K562 (cell line): ENCODE measurements around the gene DUSP16. TPM values are rescaled to one million over a fixed set of nuclear protein-coding genes. Genes with fewer than 3 reads are reported as not detected.

Source experiments
- CEBPB ChIP-seq: fragments of 450-650 bp; IDR thresholded peaks from 2 replicates; pipeline ENCODE4 v1.6.1; 2016; ENCODE audit warnings: missing genetic modification characterization, missing compliant biosample characterization
- CEBPG ChIP-seq, 3 experiments: fragments of 200-800 bp in 1 of 3; sonication (Bioruptor generic) in 1 of 3; sonication (generic) in 1 of 3; formaldehyde crosslinking in 1 of 3; IDR thresholded peaks in 2 of 3; conservative IDR thresholded peaks in 1 of 3; 2 replicates each; pipeline versions ENCODE4 v1.6.1 to v1.8.0; 2016 to 2022; ENCODE audit warnings: missing compliant biosample characterization in 2 of 3, missing genetic modification characterization in 2 of 3, mild to moderate bottlenecking in 1 of 3, missing genetic modification reagents in 1 of 3
- FOXA3 ChIP-seq, 2 experiments: fragments of 450-650 bp in 1 of 2; sonication (generic) in 1 of 2; formaldehyde crosslinking; IDR thresholded peaks in 1 of 2; conservative IDR thresholded peaks in 1 of 2; 2 replicates each; pipeline versions ENCODE4 v1.4.0 to v1.8.0; 2020 to 2022; ENCODE audit warnings: mild to moderate bottlenecking in 2 of 2, missing genetic modification reagents in 1 of 2
- NFRKB ChIP-seq: fragments of 450-650 bp; IDR thresholded peaks from 2 replicates; pipeline ENCODE4 v1.6.1; 2016; ENCODE audit warnings: low read depth
- POLR2A ChIP-seq: fragments of 450-650 bp; conservative IDR thresholded peaks from 2 replicates; pipeline ENCODE4 v1.6.1; 2016
- PPARD ChIP-seq: fragments of 250-450 bp; sonication (Bioruptor Pico); IDR thresholded peaks from 2 replicates; pipeline ENCODE4 v1.8.0; 2022; ENCODE audit warnings: inconsistent platforms, mild to moderate bottlenecking, moderate library complexity
- RFX5 ChIP-seq: IDR thresholded peaks from 2 replicates; pipeline ENCODE4 v1.6.1; 2011; ENCODE audit warnings: low read depth, mild to moderate bottlenecking, improper control_type of control experiment, low read length
- SMARCC2 ChIP-seq: fragments of 450-650 bp; IDR thresholded peaks from 2 replicates; pipeline ENCODE4 v1.6.1; 2017; ENCODE audit warnings: antibody characterized with exemption, moderate library complexity, mild to moderate bottlenecking, low read depth
- ZNF384 ChIP-seq: IDR thresholded peaks from 2 replicates; pipeline ENCODE4 v1.6.1; 2012; ENCODE audit warnings: low read depth, low read length, improper control_type of control experiment
- polyA plus RNA-seq, 8 experiments: library from polyadenylated mRNA; depleted of rRNA in 4 of 8; stranded (reverse) in 5 of 8; unstranded in 3 of 8; fragments of >200 nt; fragmentation: Nextera tagmentation in 2 of 8; fragmentation: Illumina TruSeq in 1 of 8; extraction: Ambion mirVana in 2 of 8; extraction: Trizol in 1 of 8; gene quantifications; 2 replicates each; pipeline versions ENCODE4 v1.2.1 to v1.2.3, GENCODE V29; 2011 to 2014; ENCODE audit warnings: inconsistent platforms in 1 of 8, missing spikeins in 1 of 8
- total RNA-seq, 7 experiments: library from RNA; depleted of rRNA in 6 of 7; stranded (reverse); fragments of >200 nt in 6 of 7; fragmentation: Illumina TruSeq in 2 of 7; extraction: Trizol in 2 of 7; gene quantifications; 2 replicates each; pipeline versions ENCODE4 v1.2.1 to v1.2.3, GENCODE V29; 2011 to 2021; ENCODE audit warnings: low replicate concordance in 1 of 7
- TF ChIP-seq, protein P1 (sequence below): sonication (generic); formaldehyde crosslinking; IDR thresholded peaks from 2 replicates; pipeline ENCODE4 v1.8.1; 2023; ENCODE audit warnings: mild to moderate bottlenecking, missing genetic modification reagents
- TF ChIP-seq, protein P2 (sequence below): fragments of 250-450 bp; sonication (Bioruptor Pico); IDR thresholded peaks from 2 replicates; pipeline ENCODE4 v1.5.0; 2021; ENCODE audit warnings: mild to moderate bottlenecking, borderline replicate concordance
- TF ChIP-seq, protein P3 (sequence below): fragments of 450-650 bp; IDR thresholded peaks from 2 replicates; pipeline ENCODE4 v1.7.0; 2016; ENCODE audit warnings: borderline replicate concordance

DUSP16 gene
- total and polyA plus RNA-seq, 9 of the 15 experiments (the other 6 are each of a cell fraction or from before 2014, with no cell fraction given): 0.70 to 12.3 (median 5.7) TPM

DNA sequence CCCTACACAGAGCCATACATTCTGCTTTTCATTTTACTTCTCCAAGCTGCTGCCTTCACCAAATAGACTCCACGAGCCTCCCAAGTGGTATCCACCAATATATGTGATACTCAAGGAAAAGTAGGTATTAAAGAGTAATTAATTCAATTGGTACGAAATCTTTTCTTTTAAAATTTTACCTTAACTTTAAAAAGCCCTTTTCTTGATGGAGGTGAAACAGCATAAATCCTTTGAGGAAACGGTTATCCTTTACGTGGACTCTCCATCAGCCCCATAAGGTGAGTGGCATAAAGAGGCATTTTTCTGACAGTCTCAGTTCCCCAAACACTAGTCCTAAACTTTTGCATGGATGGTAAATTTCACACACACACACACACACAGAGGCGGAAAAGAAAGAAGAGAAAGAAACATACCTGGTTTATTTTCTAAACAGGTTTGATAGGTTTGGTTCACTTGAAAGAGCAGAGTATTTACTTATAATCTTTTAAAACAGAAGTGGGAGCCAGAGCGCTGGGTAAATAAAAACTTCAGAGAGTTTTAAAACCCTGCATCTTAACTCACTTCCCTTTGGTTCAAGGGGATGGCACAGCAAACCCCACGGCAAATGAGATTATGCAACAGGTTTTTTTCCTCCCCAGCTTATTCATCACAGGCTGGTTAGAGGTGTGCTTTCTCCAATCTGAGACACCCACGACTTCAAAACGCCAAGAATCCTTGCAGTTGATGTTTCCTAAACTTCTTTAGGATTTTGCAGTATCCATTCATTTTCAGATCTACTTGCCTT is 1.9 kb downstream of the DUSP16 start (continued):
- no peak; the same call in 1 of the 2 replicates for TF ChIP-seq CEBPG (CRISPR knock-in tag; IDR thresholded peaks at IDR 0.05)
- TF ChIP-seq CEBPG (tag; conservative IDR thresholded peaks at IDR 0.05 in 1 of 2, IDR thresholded peaks at IDR 0.05 in 1 of 2): peak; percentile 67 to 80
- TF ChIP-seq SMARCC2: peak; percentile 18; the same call in 1 of the 2 replicates
- peak; percentile 26; the same call in 1 of the 2 replicates for TF ChIP-seq ZNF384
- TF ChIP-seq FOXA3 (CRISPR knock-in tag; conservative IDR thresholded peaks at IDR 0.05 in 1 of 2, IDR thresholded peaks at IDR 0.05 in 1 of 2): no peak
- TF ChIP-seq PPARD (CRISPR knock-in tag): no peak
- TF ChIP-seq, protein P1, sequence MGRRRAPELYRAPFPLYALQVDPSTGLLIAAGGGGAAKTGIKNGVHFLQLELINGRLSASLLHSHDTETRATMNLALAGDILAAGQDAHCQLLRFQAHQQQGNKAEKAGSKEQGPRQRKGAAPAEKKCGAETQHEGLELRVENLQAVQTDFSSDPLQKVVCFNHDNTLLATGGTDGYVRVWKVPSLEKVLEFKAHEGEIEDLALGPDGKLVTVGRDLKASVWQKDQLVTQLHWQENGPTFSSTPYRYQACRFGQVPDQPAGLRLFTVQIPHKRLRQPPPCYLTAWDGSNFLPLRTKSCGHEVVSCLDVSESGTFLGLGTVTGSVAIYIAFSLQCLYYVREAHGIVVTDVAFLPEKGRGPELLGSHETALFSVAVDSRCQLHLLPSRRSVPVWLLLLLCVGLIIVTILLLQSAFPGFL (CRISPR knock-in tag): no peak
- TF ChIP-seq, protein P2, sequence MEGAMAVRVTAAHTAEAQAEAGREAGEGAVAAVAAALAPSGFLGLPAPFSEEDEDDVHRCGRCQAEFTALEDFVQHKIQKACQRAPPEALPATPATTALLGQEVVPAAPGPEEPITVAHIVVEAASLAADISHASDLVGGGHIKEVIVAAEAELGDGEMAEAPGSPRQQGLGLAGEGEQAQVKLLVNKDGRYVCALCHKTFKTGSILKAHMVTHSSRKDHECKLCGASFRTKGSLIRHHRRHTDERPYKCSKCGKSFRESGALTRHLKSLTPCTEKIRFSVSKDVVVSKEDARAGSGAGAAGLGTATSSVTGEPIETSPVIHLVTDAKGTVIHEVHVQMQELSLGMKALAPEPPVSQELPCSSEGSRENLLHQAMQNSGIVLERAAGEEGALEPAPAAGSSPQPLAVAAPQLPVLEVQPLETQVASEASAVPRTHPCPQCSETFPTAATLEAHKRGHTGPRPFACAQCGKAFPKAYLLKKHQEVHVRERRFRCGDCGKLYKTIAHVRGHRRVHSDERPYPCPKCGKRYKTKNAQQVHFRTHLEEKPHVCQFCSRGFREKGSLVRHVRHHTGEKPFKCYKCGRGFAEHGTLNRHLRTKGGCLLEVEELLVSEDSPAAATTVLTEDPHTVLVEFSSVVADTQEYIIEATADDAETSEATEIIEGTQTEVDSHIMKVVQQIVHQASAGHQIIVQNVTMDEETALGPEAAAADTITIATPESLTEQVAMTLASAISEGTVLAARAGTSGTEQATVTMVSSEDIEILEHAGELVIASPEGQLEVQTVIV (CRISPR knock-in tag): no peak
- 0 out of 2 replicates have a peak, but pooled peaks have one; percentile 29 for TF ChIP-seq NFRKB
- peak; percentile 84 for TF ChIP-seq CEBPB
- TF ChIP-seq, protein P3, sequence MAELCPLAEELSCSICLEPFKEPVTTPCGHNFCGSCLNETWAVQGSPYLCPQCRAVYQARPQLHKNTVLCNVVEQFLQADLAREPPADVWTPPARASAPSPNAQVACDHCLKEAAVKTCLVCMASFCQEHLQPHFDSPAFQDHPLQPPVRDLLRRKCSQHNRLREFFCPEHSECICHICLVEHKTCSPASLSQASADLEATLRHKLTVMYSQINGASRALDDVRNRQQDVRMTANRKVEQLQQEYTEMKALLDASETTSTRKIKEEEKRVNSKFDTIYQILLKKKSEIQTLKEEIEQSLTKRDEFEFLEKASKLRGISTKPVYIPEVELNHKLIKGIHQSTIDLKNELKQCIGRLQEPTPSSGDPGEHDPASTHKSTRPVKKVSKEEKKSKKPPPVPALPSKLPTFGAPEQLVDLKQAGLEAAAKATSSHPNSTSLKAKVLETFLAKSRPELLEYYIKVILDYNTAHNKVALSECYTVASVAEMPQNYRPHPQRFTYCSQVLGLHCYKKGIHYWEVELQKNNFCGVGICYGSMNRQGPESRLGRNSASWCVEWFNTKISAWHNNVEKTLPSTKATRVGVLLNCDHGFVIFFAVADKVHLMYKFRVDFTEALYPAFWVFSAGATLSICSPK: no peak
- 0 out of 2 replicates have a peak, but pooled peaks have one; percentile 14 for TF ChIP-seq RFX5
- TF ChIP-seq POLR2A: peak; percentile 51
